HUDEP-2 (cell line): ENCODE results near the gene BEND2.

ENCODE experiments used
- DNase-seq, 76 experiments: peaks; one replicate each; lab custom pipeline; 2025; ENCODE audit not compliant: unreplicated experiment in 76 of 76; lab: John Stamatoyannopoulos, UW

BEND2 gene

DNA sequence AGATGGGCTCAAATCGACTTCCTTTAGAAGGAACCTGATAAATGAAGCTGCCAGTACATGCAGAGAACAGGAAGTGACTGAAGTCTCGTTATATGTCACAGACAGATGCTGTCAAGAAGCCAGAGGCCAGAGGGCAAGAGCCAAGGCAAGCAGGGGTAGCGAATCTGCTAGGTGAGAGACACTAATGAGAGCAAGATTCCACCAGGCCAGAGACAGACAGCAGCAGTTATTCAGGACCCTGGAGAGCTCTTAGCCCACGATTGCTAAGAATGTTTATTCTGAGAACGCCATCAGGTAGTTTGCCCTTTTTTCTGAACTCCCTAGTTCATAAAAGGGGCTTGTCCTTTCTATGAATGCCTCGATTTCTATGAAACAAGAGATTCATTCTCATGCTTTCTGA, 73.7 kb downstream of the BEND2 start:
- peak in 20 of 76 experiments; percentile 0 to 20 (median 3) for DNase-seq

DNA sequence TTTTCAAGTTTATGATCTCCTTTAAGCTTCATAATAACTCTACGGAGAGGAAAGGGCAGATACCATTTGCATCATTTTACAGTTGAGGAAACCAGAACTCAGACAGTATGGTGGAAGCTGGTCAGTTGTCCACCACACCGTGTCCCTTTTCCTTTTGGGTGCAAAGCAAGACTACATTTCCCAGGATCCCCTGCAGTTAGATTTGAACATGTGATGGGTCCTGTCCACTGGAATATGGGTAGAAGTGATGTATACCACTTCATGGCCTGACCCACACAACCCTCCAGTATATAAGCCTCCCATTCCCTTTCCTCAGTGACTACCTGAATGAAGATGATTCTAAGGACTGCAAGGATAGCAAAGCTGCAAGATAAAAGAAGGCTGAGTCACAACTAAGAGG, 74.7 kb downstream of the BEND2 start:
- DNase-seq, result no peak

DNA sequence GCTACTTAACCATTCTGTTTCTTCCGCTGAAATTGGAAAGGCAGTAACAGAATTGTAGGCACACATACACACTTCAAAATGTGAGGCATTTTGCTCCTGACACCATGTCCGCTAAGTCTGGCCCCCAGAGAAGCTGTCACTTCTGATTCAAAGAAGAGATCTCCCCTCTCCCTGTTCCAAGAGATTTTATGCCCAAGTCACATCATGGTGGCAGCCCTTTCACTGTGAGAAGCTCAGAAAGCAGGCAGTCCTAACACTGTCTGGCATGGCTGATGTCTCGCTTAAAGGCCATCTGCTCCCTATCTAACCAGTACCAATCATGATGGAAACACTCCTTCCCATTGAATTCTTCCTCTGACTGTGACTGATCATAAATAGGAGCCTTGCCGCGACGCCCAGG, 83.9 kb downstream of the BEND2 start:
- DNase-seq, result no peak

DNA sequence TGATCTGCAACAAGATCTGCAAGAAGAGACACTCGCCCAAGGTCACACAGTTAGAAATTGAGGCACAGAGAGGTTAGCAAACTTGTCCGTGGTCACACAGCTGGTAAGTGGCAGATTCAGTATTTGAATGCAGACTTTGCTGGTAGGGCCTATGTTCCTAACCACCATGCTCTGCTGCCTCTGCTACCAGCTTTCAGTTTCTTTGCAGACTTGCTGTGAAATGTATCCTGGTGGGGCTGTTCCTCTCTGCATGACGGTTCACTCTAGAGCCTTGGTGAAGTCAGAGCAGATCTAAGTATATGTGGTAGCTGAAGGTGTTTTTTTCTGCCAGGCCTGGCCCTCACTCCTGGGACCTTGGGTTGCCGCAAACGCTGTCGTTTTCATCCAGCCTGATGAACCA, 87.1 kb downstream of the BEND2 start:
- DNase-seq, result no peak

DNA sequence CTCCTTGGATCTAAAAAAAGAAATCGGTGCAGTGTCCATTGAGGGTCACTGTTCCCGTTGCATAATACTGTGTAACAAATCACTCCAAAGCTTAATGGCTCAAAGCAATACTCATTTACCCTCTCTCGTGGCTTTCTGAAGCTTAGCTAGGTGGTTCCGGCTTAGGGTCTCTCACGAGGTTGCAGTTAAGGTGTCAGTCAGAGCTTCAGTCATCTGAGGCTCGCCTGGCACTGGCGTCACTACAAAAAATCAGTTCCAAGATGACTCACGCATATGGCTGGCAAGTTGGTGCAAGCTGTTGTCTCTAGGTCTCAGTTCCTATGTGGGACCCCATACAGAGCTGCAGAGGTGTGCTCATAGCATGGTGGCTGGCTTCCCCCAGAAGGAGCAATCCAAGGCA, 91.0 kb downstream of the BEND2 start:
- DNase-seq, result no peak

DNA sequence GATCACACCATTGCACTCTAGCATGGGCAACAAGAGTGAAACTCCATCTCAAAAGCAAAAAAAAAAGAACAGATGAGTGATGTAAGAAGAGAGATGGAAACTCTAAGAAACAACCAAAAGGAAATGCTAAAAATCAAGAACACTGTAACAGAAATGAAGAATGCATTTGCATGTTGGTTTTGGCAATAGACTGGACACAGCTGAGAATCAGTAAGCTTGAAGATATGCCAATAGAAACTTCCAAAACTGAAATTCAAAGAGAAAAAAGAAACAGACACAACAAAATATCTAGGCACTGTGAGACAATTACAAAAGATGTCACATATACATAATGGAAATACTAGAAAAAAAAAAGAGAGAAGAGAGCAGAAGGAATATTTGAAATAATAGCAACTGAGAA, 93.7 kb downstream of the BEND2 start:
- no peak for DNase-seq

DNA sequence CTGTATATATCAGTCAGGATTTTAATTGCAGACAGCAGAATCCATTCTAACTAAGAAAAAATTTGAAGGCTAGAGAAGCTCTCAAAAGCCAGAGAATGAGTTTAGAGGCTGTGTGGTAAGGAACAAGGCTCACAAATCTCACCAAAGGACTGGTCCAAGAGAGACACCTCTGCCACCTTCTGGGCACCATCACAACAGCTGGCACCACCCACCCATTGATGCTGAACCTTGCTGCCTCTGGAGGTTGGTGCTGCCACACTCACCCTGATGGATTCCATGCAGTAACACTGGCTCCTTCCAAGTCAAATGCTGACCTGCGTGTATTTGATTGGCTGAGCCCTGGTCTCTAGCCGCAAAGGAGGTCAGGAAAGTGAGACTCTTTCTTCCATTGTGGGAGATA, 100.8 kb downstream of the BEND2 start:
- DNase-seq, result no peak
